ENCODE measurements around the gene DHCR24. TPM values are rescaled to one million over a fixed set of nuclear protein-coding genes. Genes with fewer than 3 reads are reported as not detected.

The DHCR24 gene
- total and polyA plus RNA-seq, 2 of the 13 experiments (the other 11 are each of a cell fraction or from before 2014, with no cell fraction given), result 374 to 448 TPM

DNA sequence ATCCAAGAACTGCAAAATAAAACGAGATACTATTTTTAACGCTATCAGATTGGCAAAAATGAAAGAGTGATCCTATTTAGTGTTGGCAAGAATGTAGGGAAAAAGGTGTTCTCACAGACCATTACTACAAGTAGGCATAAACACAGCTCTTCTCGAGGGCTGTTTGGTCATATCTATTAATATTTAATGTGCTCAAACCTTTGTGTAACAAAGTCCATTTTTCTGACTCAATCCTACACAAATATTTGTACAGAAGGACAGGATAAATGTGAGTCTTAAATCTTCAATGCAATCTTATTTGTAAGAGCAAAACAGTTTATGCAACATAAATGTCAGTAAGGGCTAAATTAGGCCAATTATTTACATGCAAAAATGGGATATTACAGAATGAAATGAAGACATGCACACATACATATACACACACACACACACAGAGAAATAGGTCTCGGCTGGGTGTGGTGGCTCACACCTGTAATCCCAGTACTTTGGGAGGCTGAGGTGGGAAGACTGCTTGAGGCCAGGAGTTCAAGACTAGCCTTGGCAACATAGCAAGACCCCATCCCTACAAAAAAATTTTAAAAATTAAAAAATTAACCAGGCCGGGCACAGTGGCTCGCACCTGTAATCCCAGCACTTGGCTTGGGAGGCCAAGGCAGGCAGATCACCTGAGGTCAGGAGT lies 17.7 kb downstream of the DHCR24 start (continued):
- TF ChIP-seq, protein P1, sequence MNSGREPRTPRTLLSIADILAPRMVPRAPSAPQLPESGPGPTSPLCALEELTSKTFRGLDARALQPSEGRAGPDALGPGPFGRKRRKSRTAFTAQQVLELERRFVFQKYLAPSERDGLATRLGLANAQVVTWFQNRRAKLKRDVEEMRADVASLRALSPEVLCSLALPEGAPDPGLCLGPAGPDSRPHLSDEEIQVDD (CRISPR knock-in tag; IDR thresholded peaks at IDR 0.05; ENCODE audit: borderline replicate concordance), result no peak
- peak; percentile 98 for TF ChIP-seq ZNF460 (CRISPR knock-in tag; IDR thresholded peaks at IDR 0.05; ENCODE audit: borderline replicate concordance)
- TF ChIP-seq, protein P2, sequence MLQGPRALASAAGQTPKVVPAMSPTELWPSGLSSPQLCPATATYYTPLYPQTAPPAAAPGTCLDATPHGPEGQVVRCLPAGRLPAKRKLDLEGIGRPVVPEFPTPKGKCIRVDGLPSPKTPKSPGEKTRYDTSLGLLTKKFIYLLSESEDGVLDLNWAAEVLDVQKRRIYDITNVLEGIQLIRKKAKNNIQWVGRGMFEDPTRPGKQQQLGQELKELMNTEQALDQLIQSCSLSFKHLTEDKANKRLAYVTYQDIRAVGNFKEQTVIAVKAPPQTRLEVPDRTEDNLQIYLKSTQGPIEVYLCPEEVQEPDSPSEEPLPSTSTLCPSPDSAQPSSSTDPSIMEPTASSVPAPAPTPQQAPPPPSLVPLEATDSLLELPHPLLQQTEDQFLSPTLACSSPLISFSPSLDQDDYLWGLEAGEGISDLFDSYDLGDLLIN (CRISPR knock-in tag; IDR thresholded peaks at IDR 0.05; ENCODE audit: borderline replicate concordance), result no peak
- peak; percentile 76; the same call in 1 of the 2 replicates for TF ChIP-seq HMG20A (CRISPR knock-in tag; IDR thresholded peaks at IDR 0.05; ENCODE audit: borderline replicate concordance)
- TF ChIP-seq HNF4A (CRISPR knock-in tag; IDR thresholded peaks at IDR 0.05), result peak; percentile 80
- TF ChIP-seq SCMH1 (CRISPR knock-in tag; IDR thresholded peaks at IDR 0.05; ENCODE audit: borderline replicate concordance), result no peak
- TF ChIP-seq, protein P3, sequence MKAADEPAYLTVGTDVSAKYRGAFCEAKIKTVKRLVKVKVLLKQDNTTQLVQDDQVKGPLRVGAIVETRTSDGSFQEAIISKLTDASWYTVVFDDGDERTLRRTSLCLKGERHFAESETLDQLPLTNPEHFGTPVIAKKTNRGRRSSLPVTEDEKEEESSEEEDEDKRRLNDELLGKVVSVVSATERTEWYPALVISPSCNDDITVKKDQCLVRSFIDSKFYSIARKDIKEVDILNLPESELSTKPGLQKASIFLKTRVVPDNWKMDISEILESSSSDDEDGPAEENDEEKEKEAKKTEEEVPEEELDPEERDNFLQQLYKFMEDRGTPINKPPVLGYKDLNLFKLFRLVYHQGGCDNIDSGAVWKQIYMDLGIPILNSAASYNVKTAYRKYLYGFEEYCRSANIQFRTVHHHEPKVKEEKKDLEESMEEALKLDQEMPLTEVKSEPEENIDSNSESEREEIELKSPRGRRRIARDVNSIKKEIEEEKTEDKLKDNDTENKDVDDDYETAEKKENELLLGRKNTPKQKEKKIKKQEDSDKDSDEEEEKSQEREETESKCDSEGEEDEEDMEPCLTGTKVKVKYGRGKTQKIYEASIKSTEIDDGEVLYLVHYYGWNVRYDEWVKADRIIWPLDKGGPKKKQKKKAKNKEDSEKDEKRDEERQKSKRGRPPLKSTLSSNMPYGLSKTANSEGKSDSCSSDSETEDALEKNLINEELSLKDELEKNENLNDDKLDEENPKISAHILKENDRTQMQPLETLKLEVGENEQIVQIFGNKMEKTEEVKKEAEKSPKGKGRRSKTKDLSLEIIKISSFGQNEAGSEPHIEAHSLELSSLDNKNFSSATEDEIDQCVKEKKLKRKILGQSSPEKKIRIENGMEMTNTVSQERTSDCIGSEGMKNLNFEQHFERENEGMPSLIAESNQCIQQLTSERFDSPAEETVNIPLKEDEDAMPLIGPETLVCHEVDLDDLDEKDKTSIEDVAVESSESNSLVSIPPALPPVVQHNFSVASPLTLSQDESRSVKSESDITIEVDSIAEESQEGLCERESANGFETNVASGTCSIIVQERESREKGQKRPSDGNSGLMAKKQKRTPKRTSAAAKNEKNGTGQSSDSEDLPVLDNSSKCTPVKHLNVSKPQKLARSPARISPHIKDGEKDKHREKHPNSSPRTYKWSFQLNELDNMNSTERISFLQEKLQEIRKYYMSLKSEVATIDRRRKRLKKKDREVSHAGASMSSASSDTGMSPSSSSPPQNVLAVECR (CRISPR knock-in tag; IDR thresholded peaks at IDR 0.05; ENCODE audit: borderline replicate concordance), result no peak
- no peak for TF ChIP-seq ZNF773 (CRISPR knock-in tag; IDR thresholded peaks at IDR 0.05; ENCODE audit: borderline replicate concordance)
- peak; percentile 78; the same call in 1 of the 2 replicates for TF ChIP-seq CREM (IDR thresholded peaks at IDR 0.05)
- TF ChIP-seq CREM (CRISPR knock-in tag; IDR thresholded peaks at IDR 0.05), result no peak
- peak; percentile 23; the same call in 1 of the 2 replicates for TF ChIP-seq KDM2A (CRISPR knock-in tag; IDR thresholded peaks at IDR 0.05; ENCODE audit: borderline replicate concordance, low read depth)
- no peak for TF ChIP-seq THAP11 (CRISPR knock-in tag; IDR thresholded peaks at IDR 0.05)
- no peak for TF ChIP-seq ZNF292 (CRISPR knock-in tag; IDR thresholded peaks at IDR 0.05; ENCODE audit: borderline replicate concordance, low read depth)
- TF ChIP-seq EP300 (IDR thresholded peaks at IDR 0.05; ENCODE audit: low read depth in 2 of 2, low read length in 2 of 2), result peak in 1 of 2 experiments; percentile 92; a peak in 2 of 4 replicates
- peak; percentile 52; the same call in 1 of the 2 replicates for TF ChIP-seq EP300 (CRISPR knock-in tag; IDR thresholded peaks at IDR 0.05; ENCODE audit: borderline replicate concordance)
- no peak for TF ChIP-seq GABPA (IDR thresholded peaks at IDR 0.05; ENCODE audit: low read depth, low read length)
- 0 out of 2 replicates have a peak, but pooled peaks have one; percentile 14 for TF ChIP-seq GABPA (CRISPR knock-in tag; IDR thresholded peaks at IDR 0.05; ENCODE audit: low read depth)
- TF ChIP-seq, protein P4, sequence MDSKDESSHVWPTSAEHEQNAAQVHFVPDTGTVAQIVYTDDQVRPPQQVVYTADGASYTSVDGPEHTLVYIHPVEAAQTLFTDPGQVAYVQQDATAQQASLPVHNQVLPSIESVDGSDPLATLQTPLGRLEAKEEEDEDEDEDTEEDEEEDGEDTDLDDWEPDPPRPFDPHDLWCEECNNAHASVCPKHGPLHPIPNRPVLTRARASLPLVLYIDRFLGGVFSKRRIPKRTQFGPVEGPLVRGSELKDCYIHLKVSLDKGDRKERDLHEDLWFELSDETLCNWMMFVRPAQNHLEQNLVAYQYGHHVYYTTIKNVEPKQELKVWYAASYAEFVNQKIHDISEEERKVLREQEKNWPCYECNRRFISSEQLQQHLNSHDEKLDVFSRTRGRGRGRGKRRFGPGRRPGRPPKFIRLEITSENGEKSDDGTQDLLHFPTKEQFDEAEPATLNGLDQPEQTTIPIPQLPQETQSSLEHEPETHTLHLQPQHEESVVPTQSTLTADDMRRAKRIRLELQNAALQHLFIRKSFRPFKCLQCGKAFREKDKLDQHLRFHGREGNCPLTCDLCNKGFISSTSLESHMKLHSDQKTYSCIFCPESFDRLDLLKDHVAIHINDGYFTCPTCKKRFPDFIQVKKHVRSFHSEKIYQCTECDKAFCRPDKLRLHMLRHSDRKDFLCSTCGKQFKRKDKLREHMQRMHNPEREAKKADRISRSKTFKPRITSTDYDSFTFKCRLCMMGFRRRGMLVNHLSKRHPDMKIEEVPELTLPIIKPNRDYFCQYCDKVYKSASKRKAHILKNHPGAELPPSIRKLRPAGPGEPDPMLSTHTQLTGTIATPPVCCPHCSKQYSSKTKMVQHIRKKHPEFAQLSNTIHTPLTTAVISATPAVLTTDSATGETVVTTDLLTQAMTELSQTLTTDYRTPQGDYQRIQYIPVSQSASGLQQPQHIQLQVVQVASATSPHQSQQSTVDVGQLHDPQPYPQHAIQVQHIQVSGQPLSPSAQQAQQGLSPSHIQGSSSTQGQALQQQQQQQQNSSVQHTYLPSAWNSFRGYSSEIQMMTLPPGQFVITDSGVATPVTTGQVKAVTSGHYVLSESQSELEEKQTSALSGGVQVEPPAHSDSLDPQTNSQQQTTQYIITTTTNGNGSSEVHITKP (CRISPR knock-in tag; IDR thresholded peaks at IDR 0.05; ENCODE audit: low read depth), result no peak
- no peak for TF ChIP-seq ZNF775 (CRISPR knock-in tag; IDR thresholded peaks at IDR 0.05; ENCODE audit: borderline replicate concordance)

Data from HepG2 (cell line).